Neural crest cell (in vitro differentiated cells): Measurements from ENCODE around the gene AK5. TPM values are rescaled to one million over a fixed set of nuclear protein-coding genes. Genes with fewer than 3 reads are reported as not detected.

ENCODE experiments used
- DNase-seq: peaks from one replicate; pipeline ENCODE4 v3.0.0; 2021; ENCODE audit warnings: low read depth, mixed read lengths, low spot score
- H3K27ac Mint-ChIP-seq: one replicate; pipeline ENCODE4 v1.8.0; 2021; ENCODE audit warnings: mild to moderate bottlenecking, mixed read lengths; ENCODE audit not compliant: unreplicated experiment
- H3K27me3 Mint-ChIP-seq: 2 replicates; pipeline ENCODE4 v1.8.0; 2021; ENCODE audit warnings: low read depth, mild to moderate bottlenecking, mixed read lengths
- H3K36me3 Mint-ChIP-seq: 2 replicates; pipeline ENCODE4 v1.8.0; 2021; ENCODE audit warnings: low read depth, mild to moderate bottlenecking, mixed read lengths
- H3K4me1 Mint-ChIP-seq: 2 replicates; pipeline ENCODE4 v1.8.0; 2021; ENCODE audit warnings: mixed read lengths
- H3K4me3 Mint-ChIP-seq: one replicate; pipeline ENCODE4 v1.8.0; 2021; ENCODE audit warnings: mild to moderate bottlenecking, mixed read lengths
- H3K9me3 Mint-ChIP-seq: 2 replicates; pipeline ENCODE4 v1.8.0; 2021; ENCODE audit warnings: mixed read lengths
- CTCF ChIP-seq: fragments of 200-600 bp; sonication (generic); conservative IDR thresholded peaks from 2 replicates; pipeline ENCODE4 v1.5.0; 2021; ENCODE audit warnings: antibody characterized with exemption, mild to moderate bottlenecking
- total RNA-seq: library from RNA; stranded (reverse); gene quantifications from 2 replicates; pipeline ENCODE4 v1.2.1, GENCODE V29; 2021

AK5 gene
- total RNA-seq, 1 donor from 2014 or later, result 1.1 TPM

DNA sequence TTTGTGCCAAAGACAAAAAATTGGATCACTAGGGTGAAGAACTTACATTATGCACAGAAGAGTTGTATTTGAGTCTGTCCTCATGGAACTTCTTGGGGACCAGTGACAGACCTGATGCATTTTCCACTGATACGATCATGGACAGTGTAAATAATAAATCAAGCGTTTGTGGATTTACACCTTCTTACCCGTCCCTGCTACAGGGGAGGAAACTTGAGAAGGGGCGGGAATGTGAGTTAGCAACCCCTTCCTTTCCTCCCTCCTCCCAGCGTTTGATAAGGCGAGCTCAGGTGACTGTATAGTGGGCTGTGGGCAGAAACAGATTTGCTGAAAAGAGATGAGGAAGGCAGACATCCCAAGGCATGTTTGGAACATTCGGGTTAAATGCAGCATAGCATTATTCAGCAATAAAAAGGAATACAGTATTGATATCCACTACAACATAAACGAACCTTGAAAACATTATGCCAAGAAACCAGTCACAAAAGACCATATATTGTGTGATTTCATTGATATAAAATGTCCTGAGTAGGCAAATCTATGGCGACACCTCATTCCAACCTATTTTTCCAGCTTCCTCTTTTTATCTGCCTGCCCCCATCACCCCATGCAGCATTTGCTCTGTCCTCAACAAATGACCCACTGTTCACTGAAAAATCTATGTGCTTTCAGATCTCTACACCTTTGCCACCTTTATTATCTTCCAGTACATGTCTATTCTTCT, 271.9 kb downstream of the AK5 start:
- H3K4me1 Mint-ChIP-seq, result no peaks in the 10 kb centered on the region
- DNase-seq, result no peak
- no peak for TF ChIP-seq CTCF
- H3K27me3 Mint-ChIP-seq, result no peaks in the 10 kb centered on the region
- H3K27ac Mint-ChIP-seq, result no peak overlapping the region
- no peak overlapping the region for H3K4me3 Mint-ChIP-seq
- peaks cover 2% of the 10 kb centered on the region for H3K9me3 Mint-ChIP-seq
- peaks cover 5% of the 10 kb centered on the region for H3K36me3 Mint-ChIP-seq

GRCh38 chr1:77556045-77556444, 274.2 kb downstream of the AK5 start:
- no peak for TF ChIP-seq CTCF
- Mint-ChIP-seq H3K27me3 (no peaks in the 10 kb centered on the region), H3K27ac (no peak overlapping the region), H3K9me3 (peaks cover 2% of the 10 kb centered on the region), H3K4me3 (no peak overlapping the region), H3K4me1 (no peaks in the 10 kb centered on the region), H3K36me3 (peaks cover 10% of the 10 kb centered on the region)
- no peak for DNase-seq

DNA sequence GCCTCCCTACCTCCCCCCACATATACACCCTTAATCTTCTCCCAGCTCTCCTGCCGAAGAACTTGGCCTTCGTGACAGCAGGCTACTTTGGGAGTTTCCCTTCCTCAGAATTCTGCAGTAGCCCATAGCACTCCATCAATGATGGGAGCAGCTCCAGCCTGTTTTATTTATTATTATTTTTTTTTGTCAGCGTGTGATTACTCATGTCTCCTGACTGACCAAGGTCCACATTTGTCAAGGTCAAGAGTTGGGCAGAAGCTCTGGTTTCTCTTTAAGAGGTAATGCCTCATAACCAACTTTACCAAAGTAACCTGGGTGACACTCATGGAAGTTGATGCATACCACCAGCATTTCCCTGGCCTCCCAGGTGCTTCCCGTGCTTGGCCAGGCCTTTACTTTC, 275.2 kb downstream of the AK5 start:
- H3K9me3 Mint-ChIP-seq, result peaks cover 2% of the 10 kb centered on the region
- peaks cover 10% of the 10 kb centered on the region for H3K36me3 Mint-ChIP-seq
- no peak for TF ChIP-seq CTCF
- H3K4me1 Mint-ChIP-seq, result no peaks in the 10 kb centered on the region
- H3K27ac Mint-ChIP-seq, result no peak overlapping the region
- no peak overlapping the region for H3K4me3 Mint-ChIP-seq
- DNase-seq, result no peak
- no peaks in the 10 kb centered on the region for H3K27me3 Mint-ChIP-seq

- Mint-ChIP-seq H3K27me3 (no peaks in the 10 kb centered on the region), H3K36me3 (peaks cover 10% of the 10 kb centered on the region), H3K4me3 (no peak overlapping the region), H3K27ac (no peak overlapping the region), H3K9me3 (peaks cover 2% of the 10 kb centered on the region), H3K4me1 (no peaks in the 10 kb centered on the region)
- DNase-seq, result no peak
- TF ChIP-seq CTCF, result no peak
Observed at GRCh38 chr1:77558591-77559164, 276.9 kb downstream of the AK5 start.

DNA sequence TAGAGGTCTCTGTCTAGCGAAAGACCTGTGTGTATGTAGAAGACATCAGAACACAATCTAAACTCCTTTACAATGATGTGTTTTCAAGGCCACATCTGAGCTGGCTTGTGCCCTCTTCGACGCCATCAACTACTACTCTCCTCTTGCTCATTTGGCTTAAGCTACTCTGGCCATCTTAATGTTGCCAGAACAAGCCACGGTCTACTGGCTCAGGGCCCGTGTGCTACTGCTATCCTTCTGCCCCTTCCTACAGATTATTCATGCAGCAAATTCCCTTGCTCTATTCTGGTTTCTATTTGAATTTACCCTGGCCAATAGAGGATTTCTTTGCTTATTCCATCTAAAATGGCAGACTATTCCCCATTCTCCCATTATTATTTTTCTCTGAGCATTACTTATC, 278.9 kb downstream of the AK5 start:
- H3K27me3 Mint-ChIP-seq, result no peaks in the 10 kb centered on the region
- no peak overlapping the region for H3K27ac Mint-ChIP-seq
- DNase-seq, result no peak
- TF ChIP-seq CTCF, result no peak
- no peak overlapping the region for H3K4me3 Mint-ChIP-seq
- H3K9me3 Mint-ChIP-seq, result peaks cover 2% of the 10 kb centered on the region
- no peaks in the 10 kb centered on the region for H3K4me1 Mint-ChIP-seq
- peaks cover 14% of the 10 kb centered on the region for H3K36me3 Mint-ChIP-seq
